ENCODE results near the gene CELF2.
"Not testable (repeated sequence)": the region's sequence is repeated elsewhere in the genome, so short reads cannot be mapped to it uniquely, and the experiment has no call there.

Gene CELF2

DNA sequence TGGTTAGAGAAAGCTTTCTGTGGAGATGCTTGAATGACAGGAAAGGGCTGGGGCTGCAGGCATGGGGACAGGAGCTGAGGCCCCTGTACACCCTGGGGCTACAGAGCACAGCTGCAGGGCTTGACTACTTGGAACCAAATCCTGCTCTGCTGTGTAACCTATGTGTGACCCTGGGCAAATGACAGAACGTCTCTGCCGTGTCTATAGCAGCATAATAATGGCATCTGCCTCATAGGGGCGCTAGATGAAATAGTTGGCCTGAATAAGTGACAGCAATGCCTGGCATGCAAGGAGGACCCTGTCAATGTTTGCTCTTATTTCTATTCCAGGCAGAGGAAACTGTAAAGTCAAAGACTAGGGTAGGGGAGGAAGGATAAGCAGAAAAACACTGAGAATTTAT lies 339.8 kb downstream of the CELF2 start:
- DNase-seq (ENCODE audit: low read depth), result no peak

DNA sequence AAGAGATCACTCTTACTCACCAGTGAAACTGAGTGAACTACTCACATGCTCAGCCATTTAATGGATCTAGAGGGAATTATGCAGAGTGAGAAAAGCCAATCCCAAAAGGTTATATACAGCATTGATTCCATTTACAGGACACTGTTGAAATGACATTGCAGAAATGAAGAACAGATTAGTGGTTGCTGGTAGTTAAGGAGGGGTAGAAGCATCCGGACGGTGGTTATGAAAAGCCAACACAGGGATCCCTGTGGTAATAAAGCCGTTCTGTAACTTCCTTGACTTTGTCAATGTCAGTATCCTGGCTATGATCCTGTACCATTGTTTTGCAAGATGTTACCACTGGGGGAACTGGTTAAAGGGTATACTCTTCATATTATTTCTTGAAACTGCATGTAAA lies 340.3 kb downstream of the CELF2 start:
- DNase-seq (ENCODE audit: low read depth), result no peak

DNA sequence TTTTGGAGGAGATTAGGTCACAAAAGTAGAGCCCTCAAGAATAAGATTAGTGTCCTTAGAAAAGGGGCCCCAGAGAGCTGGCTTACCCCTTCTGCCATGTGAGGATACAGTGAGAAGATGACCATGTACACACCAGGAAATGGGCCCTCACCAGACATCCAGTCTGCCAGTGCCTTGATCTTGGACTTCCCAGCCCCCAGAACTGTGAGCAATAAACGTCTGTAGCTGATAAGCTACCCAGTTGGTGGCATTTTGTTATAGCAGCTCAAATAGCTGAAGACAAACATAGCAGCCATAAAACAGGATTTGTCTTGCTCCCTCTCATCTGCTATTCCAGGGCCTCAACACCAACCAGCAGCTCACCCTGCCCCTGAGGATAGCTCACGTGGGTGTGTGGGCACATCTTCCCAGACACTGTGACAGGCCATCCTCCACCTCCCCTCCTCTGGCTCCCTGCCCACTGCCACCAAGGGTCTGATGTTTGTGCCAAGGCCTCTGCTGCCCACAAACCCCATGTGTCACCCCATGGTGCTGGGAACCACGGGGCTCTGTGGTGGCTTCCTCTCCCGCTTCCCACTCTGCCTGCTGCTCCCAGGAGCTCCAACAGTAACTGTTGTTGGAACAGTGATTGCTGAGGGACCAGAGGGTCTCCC lies 341.4 kb downstream of the CELF2 start:
- DNase-seq (ENCODE audit: low read depth), result no peak

DNA sequence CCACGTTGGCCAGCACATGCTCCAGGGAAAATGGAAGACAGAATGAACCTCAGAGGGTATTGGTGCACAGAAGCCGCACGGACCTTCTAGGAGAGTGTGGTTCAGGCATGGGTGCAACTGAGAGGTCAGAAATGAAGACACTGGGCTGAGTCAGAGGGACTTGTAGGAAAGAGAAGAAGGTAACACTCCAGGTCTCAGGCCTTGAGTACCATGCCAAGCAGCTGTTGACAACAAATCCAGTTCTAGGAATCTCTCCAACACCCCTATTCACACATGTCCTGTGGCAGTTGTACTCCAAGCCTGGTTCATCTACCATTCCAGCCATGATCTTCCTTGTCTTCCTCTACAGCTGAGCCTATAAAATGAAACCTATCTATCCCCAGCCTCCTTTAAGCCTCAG lies 342.2 kb downstream of the CELF2 start:
- DNase-seq (ENCODE audit: low read depth), result no peak

DNA sequence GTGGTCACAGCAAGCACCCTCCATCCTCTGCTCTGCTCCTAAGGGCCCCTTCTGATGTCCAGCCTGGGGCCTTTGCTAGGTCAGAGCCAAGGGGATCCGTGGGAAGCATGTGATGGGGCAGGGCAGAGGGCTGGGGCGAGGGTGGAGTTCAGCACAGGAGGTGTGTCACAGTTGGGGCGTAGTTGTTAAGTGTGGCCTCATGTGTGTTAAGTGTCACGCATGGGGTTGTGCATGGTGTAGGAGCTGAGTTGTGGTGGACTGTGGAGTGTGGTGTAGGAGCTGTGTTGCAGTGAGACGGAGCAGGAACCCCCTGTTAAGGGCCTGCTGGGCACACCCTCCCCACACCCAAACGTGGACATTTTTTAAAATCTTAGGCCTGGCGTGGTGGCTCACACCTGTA lies 345.8 kb downstream of the CELF2 start:
- no peak for DNase-seq (ENCODE audit: low read depth)

DNA sequence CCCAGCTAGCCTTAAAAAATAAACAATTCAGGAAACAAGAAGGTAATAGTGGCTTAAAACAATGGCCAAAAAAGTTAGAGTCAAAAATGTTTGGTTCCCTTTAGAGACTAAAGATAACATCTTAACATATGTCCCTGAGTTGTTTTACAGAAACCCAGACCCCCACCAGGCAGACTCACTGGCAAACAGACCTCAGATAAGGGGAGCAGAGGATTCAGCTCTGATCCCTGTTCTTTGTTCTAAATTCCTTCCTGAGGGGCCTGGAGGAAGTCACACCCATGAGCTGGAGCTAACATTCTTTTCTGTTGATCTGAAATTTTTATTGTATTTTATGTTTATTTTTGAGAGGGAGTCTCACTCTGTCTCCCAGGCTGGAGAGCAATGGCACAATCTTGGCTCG lies 346.6 kb downstream of the CELF2 start:
- DNase-seq (ENCODE audit: low read depth), result no peak

DNA sequence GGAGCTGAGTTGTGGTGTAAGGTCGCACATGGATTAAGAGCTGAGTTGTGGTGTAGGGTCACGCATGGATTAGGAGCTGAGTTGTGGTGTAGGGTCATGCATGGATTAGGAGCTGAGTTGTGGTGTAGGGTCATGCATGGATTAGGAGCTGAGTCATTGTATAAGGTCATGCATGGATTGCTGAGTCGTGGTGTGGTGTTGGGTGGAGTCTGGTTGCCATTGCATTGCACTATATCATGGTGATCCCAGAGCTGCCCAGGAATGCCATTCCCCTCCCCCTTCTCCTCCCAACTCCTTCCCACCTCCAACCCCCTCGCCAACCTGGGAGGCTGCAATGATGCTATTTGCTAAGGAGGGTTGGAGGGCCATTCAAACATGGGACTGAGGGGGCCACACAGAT lies 349.2 kb downstream of the CELF2 start:
- not testable (repeated sequence) for DNase-seq (ENCODE audit: low read depth)

DNA sequence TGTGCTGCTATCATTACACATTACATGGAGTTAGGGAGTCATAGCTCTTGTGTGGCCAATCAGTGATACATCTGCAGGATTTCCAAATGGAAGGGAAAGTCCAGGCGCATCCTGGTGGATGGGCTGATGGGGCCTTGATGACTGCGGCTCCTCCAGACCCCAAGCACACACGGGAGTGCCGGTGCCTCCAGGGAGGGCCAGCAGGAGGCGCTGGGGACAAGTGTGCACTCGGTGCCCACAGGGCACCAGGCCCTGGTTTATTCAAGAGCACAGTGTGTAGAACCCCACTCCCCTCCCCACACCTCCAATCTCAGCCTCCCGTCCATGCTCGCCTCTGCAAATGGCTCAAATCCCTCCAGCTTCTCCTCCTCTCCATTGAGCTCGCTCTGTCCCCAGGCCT lies 349.8 kb downstream of the CELF2 start:
- no peak for DNase-seq (ENCODE audit: low read depth)

DNA sequence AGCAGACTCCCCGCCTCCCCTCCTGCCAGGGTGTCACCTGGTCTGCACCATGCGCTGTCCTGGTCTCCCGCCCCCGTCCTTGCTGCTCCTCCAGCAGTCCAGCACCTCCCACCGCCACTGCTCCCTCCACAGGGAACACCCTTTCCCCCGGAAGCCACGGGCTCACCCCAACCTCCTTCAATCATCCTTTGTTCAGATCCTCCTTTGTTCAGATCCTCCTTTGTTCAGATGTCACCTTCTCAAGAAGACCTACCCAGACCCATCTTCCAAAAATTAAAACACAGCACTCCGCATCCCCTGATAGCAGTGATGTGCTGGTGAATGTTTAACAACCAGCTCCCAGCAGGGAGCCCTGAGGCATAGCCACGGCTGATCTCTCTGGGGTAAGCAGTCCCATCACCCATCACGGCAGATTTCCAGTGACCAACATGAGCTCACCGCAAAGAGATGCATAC lies 356.1 kb downstream of the CELF2 start:
- no peak for DNase-seq (ENCODE audit: low read depth)

DNA sequence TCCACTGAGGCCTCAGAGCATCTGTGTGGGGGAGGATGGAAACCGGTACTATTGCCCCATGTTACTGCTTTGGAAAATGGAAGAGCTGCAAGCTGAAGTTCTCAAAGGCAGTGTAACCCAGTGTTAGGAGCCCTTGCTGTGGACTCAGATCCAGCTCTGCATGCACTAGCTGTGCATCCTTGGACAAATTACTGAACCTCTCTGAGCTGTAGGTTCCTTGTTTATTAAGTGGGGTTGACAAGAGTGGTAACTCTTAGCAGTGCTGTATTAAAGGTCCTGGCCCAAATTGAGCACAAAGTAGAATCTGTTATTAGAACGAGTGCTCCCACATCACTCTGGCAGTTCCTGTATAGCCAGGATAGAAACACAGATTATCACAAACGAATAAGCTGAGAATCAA lies 359.6 kb downstream of the CELF2 start:
- DNase-seq (ENCODE audit: low read depth), result no peak

DNA sequence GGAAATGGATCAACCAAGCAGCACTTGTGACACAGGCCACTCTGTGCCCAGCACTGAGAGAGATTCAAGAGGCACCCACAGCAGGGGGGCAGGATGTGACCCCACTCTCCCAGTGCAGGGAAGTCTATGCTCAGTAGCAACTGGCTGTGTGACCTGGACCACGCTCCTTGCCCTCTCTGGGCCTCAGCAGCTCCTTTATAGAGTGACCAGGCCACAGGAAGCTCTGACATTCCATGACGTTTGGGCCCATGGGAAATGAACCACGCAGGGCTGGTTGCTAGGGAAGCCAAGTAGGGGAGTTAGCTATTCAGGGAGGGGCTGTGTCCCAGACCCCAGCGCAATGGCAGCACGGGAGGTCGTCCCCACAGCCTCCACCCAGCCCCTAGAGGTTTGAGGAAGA lies 361.2 kb downstream of the CELF2 start:
- no peak for DNase-seq (ENCODE audit: low read depth)

DNA sequence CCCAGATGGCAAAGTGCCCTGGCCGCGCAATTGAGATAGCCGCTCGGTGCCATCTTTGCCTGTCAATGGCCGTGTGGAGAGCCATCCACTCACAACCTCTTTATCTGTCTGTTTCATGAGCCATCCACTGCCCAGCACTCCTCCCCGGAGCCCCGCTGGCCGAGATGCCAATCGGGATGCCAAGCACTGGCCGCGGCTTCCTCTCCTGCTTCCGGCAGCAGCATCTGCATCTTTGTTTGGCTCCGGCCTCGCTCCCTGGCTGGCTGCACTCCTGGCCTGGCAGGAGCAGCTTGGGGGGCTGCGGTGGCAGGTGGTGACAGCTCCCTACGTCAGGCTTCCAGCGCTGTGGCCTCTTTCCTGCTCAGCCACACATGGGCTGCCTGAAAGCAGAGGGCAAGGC lies 362.1 kb downstream of the CELF2 start:
- DNase-seq (ENCODE audit: low read depth), result no peak

DNA sequence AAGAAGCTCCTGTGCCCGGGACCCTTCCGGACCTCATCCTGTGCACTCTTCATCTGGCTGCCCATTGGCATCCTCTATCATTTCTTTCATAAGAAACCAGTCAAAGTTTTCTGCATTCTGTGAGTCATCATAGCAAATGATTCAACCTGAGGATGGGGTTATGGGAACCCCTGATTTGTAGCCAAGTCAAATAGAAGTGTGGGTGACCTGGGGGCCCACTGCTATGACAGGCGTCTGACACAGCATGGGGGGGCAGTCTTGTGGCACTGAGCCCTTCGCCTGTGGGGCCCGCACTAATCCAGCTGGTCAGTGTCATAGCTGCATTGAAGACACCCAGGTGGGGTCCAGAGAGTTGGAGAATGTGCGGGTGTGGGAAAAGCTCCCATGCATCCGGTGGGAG lies 363.4 kb downstream of the CELF2 start:
- peak; percentile 46 for DNase-seq (ENCODE audit: low read depth)

DNA sequence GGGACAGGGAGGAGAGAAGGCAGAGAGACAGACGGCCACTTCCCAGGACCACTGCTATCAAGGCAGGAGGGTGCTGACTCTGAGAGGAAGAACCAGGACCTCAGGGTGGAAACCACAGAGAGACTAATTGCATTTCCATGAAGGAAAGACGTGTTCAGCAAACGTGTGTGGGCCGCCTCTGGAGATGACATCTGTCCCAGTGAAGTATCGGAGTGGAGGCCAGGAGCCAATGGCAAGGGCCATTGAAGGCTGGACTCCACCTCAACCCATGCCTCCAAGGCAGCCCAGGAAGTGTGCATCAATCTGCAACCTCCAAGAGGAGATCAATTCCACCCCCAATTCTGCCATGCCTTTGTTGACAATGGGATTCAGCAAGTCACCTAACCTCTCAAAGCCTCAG lies 363.8 kb downstream of the CELF2 start:
- DNase-seq (ENCODE audit: low read depth), result no peak

DNA sequence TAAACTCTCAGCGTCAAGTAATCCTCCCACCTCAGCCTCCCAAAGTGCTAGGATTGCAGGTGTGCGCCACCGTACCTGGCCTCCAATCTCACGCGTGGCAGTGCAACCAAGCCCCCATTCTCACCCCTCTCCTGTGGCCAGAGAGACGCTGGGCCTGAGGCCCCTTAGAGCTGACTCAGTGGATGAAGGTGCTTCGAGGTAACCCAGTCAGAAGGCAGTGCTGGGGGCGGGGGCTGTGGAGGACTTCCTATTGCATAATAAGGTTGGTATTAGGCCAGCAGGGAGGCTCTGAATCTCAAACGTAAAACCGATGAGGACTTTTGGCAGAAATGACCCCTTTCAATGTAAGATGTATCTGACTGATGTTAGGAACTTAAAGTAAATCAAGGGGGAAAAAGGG lies 364.5 kb downstream of the CELF2 start:
- no peak for DNase-seq (ENCODE audit: low read depth)

DNA sequence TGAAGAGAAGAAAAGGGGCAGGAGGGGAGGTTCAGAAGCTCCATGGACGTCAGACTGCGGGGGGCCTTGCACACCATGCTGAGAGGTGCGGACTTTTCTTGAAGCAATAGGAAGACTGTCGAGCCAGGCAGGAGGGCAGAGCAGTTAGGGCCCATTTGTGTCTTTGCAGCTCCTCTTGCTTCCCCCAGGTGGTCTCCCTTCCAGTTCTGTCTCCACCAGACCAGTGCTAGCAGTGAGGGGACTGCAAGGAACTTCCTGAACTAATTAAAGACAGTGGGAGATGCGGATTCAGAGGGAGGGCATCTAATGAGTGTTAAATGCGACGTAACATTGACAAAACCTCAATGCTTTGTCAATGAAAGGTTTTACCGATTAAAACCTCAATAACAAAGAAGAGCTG lies 368.4 kb downstream of the CELF2 start:
- no peak for DNase-seq (ENCODE audit: low read depth)

Data from activated T-cell treated with anti-CD3 and anti-CD28 coated beads for 48 hours (primary cell).